ENCODE data around the gene ACAD11. TPM values are rescaled to one million over a fixed set of nuclear protein-coding genes. Genes with fewer than 3 reads are reported as not detected.

The ACAD11 gene, protein sequence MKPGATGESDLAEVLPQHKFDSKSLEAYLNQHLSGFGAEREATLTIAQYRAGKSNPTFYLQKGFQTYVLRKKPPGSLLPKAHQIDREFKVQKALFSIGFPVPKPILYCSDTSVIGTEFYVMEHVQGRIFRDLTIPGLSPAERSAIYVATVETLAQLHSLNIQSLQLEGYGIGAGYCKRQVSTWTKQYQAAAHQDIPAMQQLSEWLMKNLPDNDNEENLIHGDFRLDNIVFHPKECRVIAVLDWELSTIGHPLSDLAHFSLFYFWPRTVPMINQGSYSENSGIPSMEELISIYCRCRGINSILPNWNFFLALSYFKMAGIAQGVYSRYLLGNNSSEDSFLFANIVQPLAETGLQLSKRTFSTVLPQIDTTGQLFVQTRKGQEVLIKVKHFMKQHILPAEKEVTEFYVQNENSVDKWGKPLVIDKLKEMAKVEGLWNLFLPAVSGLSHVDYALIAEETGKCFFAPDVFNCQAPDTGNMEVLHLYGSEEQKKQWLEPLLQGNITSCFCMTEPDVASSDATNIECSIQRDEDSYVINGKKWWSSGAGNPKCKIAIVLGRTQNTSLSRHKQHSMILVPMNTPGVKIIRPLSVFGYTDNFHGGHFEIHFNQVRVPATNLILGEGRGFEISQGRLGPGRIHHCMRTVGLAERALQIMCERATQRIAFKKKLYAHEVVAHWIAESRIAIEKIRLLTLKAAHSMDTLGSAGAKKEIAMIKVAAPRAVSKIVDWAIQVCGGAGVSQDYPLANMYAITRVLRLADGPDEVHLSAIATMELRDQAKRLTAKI
- total RNA-seq, result 10.7 TPM

DNA sequence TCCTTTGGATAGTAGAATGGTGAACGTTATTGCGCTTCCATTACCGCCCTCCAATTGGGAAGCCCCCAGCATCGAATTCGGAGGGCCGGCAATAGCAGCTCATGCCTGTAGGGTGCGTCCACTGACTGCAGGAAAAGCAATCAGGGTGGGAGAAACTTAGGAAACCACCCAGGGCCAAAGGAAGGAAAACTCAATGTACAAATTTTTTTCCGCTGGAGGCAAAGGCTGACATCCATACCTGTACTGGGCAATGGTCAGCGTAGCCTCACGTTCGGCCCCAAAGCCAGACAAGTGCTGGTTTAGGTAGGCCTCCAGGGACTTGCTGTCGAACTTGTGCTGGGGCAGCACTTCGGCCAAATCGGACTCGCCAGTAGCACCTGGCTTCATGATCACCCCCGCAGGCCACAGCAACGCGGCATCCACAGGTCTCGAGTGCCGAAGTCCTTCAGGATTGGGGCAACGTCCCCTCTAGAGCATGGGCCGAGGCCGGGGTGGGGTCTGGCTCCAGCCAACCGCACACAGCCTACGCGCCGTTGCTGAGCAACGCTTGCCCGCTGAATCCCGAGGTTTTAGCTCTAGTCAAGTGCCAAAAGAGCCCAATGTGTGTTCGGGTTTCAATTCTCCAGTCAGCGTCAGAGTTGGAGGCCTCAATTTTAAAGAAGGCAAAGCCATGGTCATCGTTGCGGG, at the start of gene ACAD11:
Gene ACAD11 (minus strand): TSS at position 445 of the 687 bp plus-strand sequence. CDS start 58 bp downstream, at position 387.
- Histone ChIP-seq H3K27me3 (no peaks in the 10 kb centered on the region), H3K9me3 (no peaks in the 10 kb centered on the region), H3K27ac (peak within 1 kb of the TSS; percentile 95 to 98), H3K4me3 (peak within 1 kb of the TSS; percentile 80 to 81), H3K36me3 (no peaks in the 10 kb centered on the region), H3K4me1 (peaks cover 0 to 19% of the 10 kb centered on the region in 2 donors)
- TF ChIP-seq, protein P1, sequence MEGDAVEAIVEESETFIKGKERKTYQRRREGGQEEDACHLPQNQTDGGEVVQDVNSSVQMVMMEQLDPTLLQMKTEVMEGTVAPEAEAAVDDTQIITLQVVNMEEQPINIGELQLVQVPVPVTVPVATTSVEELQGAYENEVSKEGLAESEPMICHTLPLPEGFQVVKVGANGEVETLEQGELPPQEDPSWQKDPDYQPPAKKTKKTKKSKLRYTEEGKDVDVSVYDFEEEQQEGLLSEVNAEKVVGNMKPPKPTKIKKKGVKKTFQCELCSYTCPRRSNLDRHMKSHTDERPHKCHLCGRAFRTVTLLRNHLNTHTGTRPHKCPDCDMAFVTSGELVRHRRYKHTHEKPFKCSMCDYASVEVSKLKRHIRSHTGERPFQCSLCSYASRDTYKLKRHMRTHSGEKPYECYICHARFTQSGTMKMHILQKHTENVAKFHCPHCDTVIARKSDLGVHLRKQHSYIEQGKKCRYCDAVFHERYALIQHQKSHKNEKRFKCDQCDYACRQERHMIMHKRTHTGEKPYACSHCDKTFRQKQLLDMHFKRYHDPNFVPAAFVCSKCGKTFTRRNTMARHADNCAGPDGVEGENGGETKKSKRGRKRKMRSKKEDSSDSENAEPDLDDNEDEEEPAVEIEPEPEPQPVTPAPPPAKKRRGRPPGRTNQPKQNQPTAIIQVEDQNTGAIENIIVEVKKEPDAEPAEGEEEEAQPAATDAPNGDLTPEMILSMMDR (IDR thresholded peaks at IDR 0.05), result peak in 2 of 3 experiments; percentile 66 to 67
- DNase-seq (ENCODE audit: low spot score in 2 of 2), result peak; percentile 56 to 85
- intact Hi-C loops (cut with DNase I), result loop anchor here (1.0 kb wide), 2 partner anchors 63 to 914 kb away; partner anchors contain the start of genes CDV3 and NPHP3

DNA sequence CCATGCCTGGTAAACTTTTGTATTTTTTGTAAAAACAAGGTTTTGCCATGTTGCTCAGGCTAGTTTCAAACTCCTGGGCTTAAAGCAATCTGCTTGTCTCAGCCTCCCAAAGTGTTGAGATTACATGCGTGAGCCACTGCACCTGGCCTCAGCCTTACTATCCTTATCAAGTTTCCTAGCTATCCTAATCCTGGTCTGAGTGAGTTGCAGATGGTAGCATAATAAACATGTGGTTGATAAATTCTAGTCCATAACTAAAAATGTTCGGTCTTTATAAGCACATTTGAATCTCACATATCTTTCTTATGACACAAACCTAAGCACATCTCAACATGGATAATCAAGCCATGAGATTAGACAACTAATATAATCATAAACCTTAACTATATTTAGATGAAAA, 44.1 kb upstream of the ACAD11 start:
- Histone ChIP-seq H3K4me3 (no peak overlapping the region), H3K27ac (no peak overlapping the region), H3K27me3 (no peaks in the 10 kb centered on the region), H3K9me3 (no peaks in the 10 kb centered on the region), H3K36me3 (peaks cover 73 to 81% of the 10 kb centered on the region in 2 donors), H3K4me1 (no peaks in the 10 kb centered on the region)
- DNase-seq (ENCODE audit: low spot score in 2 of 2), result no peak
- TF ChIP-seq, protein P1 (IDR thresholded peaks at IDR 0.05), result no peak
- intact Hi-C loops (cut with DNase I), result no loop called here

DNA sequence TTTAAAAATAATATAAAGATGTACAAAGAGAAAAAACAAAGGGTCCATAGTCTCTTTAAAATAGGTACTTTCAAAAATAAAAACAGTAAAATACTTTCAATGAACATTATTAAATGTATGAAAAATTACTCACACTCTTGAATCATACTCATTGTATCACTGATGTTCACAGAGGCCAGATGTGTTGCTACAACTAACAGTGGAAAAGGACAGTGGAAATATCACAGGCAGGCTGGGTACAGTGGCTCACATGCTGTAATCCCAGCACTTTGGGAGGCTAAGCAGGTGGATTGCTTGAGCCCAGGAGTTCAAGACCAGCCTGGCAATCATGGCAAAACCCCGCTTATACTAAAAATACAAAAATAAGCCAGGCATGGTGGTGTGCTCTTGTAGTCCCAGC, 35.8 kb upstream of the ACAD11 start:
- intact Hi-C loops (cut with DNase I), result no loop called here
- Histone ChIP-seq H3K27me3 (no peaks in the 10 kb centered on the region), H3K4me1 (no peaks in the 10 kb centered on the region), H3K4me3 (no peak overlapping the region), H3K36me3 (peaks cover 70 to 96% of the 10 kb centered on the region in 2 donors), H3K9me3 (no peaks in the 10 kb centered on the region), H3K27ac (no peak overlapping the region)
- DNase-seq (ENCODE audit: low spot score in 2 of 2), result no peak
- TF ChIP-seq, protein P1 (IDR thresholded peaks at IDR 0.05), result no peak

DNA sequence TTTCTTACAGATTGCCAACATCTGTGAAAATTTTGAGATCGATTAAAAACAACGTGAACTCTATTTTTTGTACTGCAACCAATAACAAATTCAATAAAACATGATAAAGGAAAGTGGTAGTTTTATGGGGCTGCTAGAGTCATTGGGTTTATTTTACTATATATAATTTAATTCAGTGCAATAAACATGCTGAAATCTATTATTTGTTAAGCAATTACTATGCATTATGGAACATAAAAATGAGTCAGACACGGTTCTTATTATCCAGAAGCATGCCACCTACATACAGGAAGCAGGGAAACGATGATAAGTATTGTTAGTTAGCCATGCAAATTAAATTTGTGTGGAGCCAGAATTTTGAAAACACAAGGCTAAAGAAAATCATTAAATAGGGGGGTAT, 35.4 kb upstream of the ACAD11 start:
- Histone ChIP-seq H3K9me3 (no peaks in the 10 kb centered on the region), H3K4me1 (no peaks in the 10 kb centered on the region), H3K27me3 (no peaks in the 10 kb centered on the region), H3K4me3 (no peak overlapping the region), H3K27ac (no peak overlapping the region), H3K36me3 (peaks cover 70 to 96% of the 10 kb centered on the region in 2 donors)
- TF ChIP-seq, protein P1 (IDR thresholded peaks at IDR 0.05), result no peak
- intact Hi-C loops (cut with DNase I), result no loop called here
- no peak for DNase-seq (ENCODE audit: low spot score in 2 of 2)

DNA sequence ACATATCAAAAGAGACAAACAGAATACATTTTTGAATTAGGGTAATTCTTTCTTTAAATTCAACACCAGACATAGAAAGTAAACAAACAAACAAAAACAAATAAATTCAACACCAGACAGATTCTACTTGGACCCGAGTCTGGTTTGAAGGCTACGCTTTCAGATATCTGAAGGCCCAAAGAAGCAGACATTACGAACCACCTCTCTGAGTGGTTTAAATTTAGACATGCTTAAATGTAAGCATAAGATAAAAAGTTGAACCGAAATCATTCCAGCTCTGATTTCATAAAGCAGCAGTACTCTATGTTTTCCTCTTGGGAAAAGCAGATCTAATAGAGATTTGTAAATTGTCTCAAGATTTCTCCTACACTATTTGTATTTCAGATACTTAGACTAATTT, 30.4 kb upstream of the ACAD11 start:
- no peak for DNase-seq (ENCODE audit: low spot score in 2 of 2)
- TF ChIP-seq, protein P1 (IDR thresholded peaks at IDR 0.05), result no peak

More for the DNA sequence above, 30.4 kb upstream of the ACAD11 start:
- Histone ChIP-seq H3K9me3 (no peaks in the 10 kb centered on the region), H3K27ac (no peak overlapping the region), H3K27me3 (no peaks in the 10 kb centered on the region), H3K4me3 (no peak overlapping the region), H3K36me3 (peaks cover 60 to 93% of the 10 kb centered on the region in 2 donors), H3K4me1 (no peaks in the 10 kb centered on the region)
- intact Hi-C loops (cut with DNase I), result no loop called here

Measured in ascending aorta (tissue), 2 donors.